GM12878 (cell line): ENCODE data around the gene SSR2. TPM values are rescaled to one million over a fixed set of nuclear protein-coding genes. Genes with fewer than 3 reads are reported as not detected.

ENCODE experiments used
- CHD4 ChIP-seq: fragments of 200-600 bp; sonication (generic); IDR thresholded peaks from 2 replicates; pipeline ENCODE4 v1.6.1; 2016; ENCODE audit warnings: mild to moderate bottlenecking
- EGR1 ChIP-seq, 2 experiments: IDR thresholded peaks; 1 replicate in 1 of 2; 2 replicates in 1 of 2; pipeline ENCODE4 v1.6.1; 2011 to 2012; ENCODE audit warnings: low read depth in 2 of 2, low read length in 2 of 2, borderline replicate concordance in 1 of 2, mild to moderate bottlenecking in 1 of 2, moderate library complexity in 1 of 2
- ELK1 ChIP-seq: IDR thresholded peaks from 2 replicates; pipeline ENCODE4 v1.6.1; 2012; ENCODE audit warnings: low read depth, low read length, improper control_type of control experiment
- ETV6 ChIP-seq, 2 experiments: fragments of 450-650 bp in 1 of 2; IDR thresholded peaks in 1 of 2; conservative IDR thresholded peaks in 1 of 2; 2 replicates each; pipeline ENCODE4 v1.6.1; 2014; ENCODE audit warnings: antibody characterized with exemption in 1 of 2, borderline replicate concordance in 1 of 2, low read depth in 1 of 2, mild to moderate bottlenecking in 1 of 2, moderate library complexity in 1 of 2
- KDM1A ChIP-seq: fragments of 200-600 bp; sonication (generic); IDR thresholded peaks from 2 replicates; pipeline ENCODE4 v1.6.1; 2016; ENCODE audit warnings: borderline replicate concordance
- MTA3 ChIP-seq: IDR thresholded peaks from 2 replicates; pipeline ENCODE4 v1.6.1; 2012; ENCODE audit warnings: low read length, inconsistent platforms, borderline replicate concordance
- NBN ChIP-seq: fragments of 450-650 bp; IDR thresholded peaks from 2 replicates; pipeline ENCODE4 v1.6.1; 2016
- NR2F1 ChIP-seq: fragments of 450-650 bp; conservative IDR thresholded peaks from 2 replicates; pipeline ENCODE4 v1.6.1; 2017; ENCODE audit warnings: mild to moderate bottlenecking
- RELB ChIP-seq: fragments of 450-650 bp; IDR thresholded peaks from 2 replicates; pipeline ENCODE4 v1.6.1; 2017; ENCODE audit warnings: low read depth, mild to moderate bottlenecking, moderate library complexity
- SPI1 ChIP-seq: IDR thresholded peaks from 2 replicates; pipeline ENCODE4 v1.6.1; 2011; ENCODE audit warnings: low read depth, mild to moderate bottlenecking, low read length, moderate library complexity, borderline replicate concordance; ENCODE audit not compliant: insufficient read depth
- SUZ12 ChIP-seq: fragments of 200-600 bp; sonication (generic); IDR thresholded peaks from one replicate; pipeline ENCODE4 v1.6.1; 2018; ENCODE audit warnings: antibody characterized with exemption, mild to moderate bottlenecking; ENCODE audit not compliant: unreplicated experiment
- TARDBP ChIP-seq: IDR thresholded peaks from 2 replicates; pipeline ENCODE4 v1.6.1; 2016; ENCODE audit warnings: borderline replicate concordance
- USF1 ChIP-seq: IDR thresholded peaks from 2 replicates; pipeline ENCODE4 v1.6.1; 2011; ENCODE audit warnings: borderline replicate concordance, low read depth, mild to moderate bottlenecking, moderate library complexity, mixed read lengths, low read length; ENCODE audit not compliant: insufficient read depth; ENCODE audit errors: extremely low read length
- ZNF24 ChIP-seq: fragments of 450-650 bp; IDR thresholded peaks from 2 replicates; pipeline ENCODE4 v1.6.1; 2017; ENCODE audit warnings: antibody characterized with exemption, mild to moderate bottlenecking
- ZNF274 ChIP-seq: IDR thresholded peaks from one replicate; pipeline ENCODE4 v1.8.0; 2011; ENCODE audit not compliant: insufficient read length, insufficient read depth
- ZNF622 ChIP-seq: fragments of 450-650 bp; IDR thresholded peaks from 2 replicates; pipeline ENCODE4 v1.6.1; 2017; ENCODE audit warnings: mild to moderate bottlenecking, inconsistent platforms
- polyA plus RNA-seq, 11 experiments: library from polyadenylated mRNA; depleted of rRNA in 4 of 11; unstranded in 6 of 11; stranded (reverse) in 5 of 11; fragments of >200 nt; fragmentation: Nextera tagmentation in 4 of 11; fragmentation: Illumina TruSeq in 1 of 11; extraction: Ambion mirVana in 4 of 11; extraction: Trizol in 1 of 11; gene quantifications; 1 replicate in 1 of 11; 2 replicates in 10 of 11; pipeline versions ENCODE4 v1.2.1 to v1.2.3, GENCODE V29; 2011 to 2016; ENCODE audit warnings: inconsistent platforms in 2 of 11, missing spikeins in 2 of 11, low read depth in 1 of 11
- total RNA-seq, 4 experiments: library from RNA; depleted of rRNA in 3 of 4; stranded (reverse); fragments of >200 nt in 3 of 4; fragmentation: Illumina TruSeq in 1 of 4; extraction: Trizol in 1 of 4; gene quantifications; 2 replicates each; pipeline versions ENCODE4 v1.2.1 to v1.2.3, GENCODE V29; 2013 to 2021
- TF ChIP-seq, protein P1 (sequence below): fragments of 450-650 bp; IDR thresholded peaks from 2 replicates; pipeline ENCODE4 v1.6.1; 2016; ENCODE audit warnings: mild to moderate bottlenecking, moderate library complexity, borderline replicate concordance
- TF ChIP-seq, protein P2 (sequence below): IDR thresholded peaks from 2 replicates; pipeline ENCODE4 v1.6.1; 2011; ENCODE audit warnings: low read depth, low read length, improper control_type of control experiment, borderline replicate concordance
- TF ChIP-seq, protein P3 (sequence below): fragments of 150-350 bp; IDR thresholded peaks from 2 replicates; pipeline ENCODE4 v1.6.1; 2014; ENCODE audit warnings: mild to moderate bottlenecking, low read depth, low read length

The SSR2 gene
- total and polyA plus RNA-seq, 10 of the 15 experiments (the other 5 are each of a cell fraction or from before 2014, with no cell fraction given): 207 to 553 (median 315) TPM

DNA sequence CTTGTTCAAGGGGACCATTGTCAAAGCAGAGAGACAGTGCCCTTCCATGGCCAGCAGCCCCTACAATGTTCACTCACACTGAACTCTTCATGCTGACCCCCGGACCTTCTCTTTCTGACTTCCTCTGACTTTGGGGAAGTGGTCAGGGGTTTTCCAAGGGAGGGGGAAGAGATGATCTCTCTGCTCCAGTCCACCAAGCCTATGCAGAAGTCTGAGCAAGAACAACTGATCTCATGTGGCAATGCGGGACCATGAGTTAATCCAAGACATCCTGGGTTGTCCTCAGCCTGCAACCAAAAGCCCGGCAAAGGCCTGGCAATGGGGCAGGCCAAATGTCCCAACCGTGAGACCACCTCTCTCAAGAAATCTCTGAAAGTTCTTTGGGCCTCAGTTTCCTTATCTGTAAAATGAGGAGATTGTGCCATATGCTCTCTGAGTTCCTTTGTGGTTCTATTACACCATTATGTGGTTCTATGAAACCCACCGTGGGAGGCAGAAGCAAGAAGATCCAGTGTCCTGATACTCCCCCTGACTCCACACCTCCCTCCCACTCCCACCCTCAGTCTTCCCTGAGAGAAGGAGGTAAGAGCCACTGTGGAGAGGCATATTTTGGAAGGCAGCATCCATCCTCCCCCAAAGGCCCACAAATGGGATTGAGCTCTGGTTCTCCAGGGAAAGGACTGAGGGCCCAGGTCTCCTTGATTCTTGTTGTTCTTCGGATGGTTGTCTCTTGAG, 30.6 kb downstream of the SSR2 start (continued):
- TF ChIP-seq, protein P1, sequence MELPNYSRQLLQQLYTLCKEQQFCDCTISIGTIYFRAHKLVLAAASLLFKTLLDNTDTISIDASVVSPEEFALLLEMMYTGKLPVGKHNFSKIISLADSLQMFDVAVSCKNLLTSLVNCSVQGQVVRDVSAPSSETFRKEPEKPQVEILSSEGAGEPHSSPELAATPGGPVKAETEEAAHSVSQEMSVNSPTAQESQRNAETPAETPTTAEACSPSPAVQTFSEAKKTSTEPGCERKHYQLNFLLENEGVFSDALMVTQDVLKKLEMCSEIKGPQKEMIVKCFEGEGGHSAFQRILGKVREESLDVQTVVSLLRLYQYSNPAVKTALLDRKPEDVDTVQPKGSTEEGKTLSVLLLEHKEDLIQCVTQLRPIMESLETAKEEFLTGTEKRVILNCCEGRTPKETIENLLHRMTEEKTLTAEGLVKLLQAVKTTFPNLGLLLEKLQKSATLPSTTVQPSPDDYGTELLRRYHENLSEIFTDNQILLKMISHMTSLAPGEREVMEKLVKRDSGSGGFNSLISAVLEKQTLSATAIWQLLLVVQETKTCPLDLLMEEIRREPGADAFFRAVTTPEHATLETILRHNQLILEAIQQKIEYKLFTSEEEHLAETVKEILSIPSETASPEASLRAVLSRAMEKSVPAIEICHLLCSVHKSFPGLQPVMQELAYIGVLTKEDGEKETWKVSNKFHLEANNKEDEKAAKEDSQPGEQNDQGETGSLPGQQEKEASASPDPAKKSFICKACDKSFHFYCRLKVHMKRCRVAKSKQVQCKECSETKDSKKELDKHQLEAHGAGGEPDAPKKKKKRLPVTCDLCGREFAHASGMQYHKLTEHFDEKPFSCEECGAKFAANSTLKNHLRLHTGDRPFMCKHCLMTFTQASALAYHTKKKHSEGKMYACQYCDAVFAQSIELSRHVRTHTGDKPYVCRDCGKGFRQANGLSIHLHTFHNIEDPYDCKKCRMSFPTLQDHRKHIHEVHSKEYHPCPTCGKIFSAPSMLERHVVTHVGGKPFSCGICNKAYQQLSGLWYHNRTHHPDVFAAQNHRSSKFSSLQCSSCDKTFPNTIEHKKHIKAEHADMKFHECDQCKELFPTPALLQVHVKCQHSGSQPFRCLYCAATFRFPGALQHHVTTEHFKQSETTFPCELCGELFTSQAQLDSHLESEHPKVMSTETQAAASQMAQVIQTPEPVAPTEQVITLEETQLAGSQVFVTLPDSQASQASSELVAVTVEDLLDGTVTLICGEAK: no peak
- peak in 1 of 2 experiments; percentile 10; a peak in 1 of 3 replicates for TF ChIP-seq EGR1 (IDR thresholded peaks at IDR 0.05; ENCODE audit: borderline replicate concordance in 1 of 2, low read depth in 2 of 2, low read length in 2 of 2)
- TF ChIP-seq ZNF274: no peak
- TF ChIP-seq KDM1A: no peak
- TF ChIP-seq MTA3: no peak
- no peak for TF ChIP-seq ELK1
- peak; percentile 47; the same call in 1 of the 2 replicates for TF ChIP-seq RELB
- no peak for TF ChIP-seq NBN
- TF ChIP-seq TARDBP: no peak
- TF ChIP-seq ZNF622: no peak
- TF ChIP-seq, protein P2, sequence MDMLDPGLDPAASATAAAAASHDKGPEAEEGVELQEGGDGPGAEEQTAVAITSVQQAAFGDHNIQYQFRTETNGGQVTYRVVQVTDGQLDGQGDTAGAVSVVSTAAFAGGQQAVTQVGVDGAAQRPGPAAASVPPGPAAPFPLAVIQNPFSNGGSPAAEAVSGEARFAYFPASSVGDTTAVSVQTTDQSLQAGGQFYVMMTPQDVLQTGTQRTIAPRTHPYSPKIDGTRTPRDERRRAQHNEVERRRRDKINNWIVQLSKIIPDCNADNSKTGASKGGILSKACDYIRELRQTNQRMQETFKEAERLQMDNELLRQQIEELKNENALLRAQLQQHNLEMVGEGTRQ: no peak
- peak; percentile 89 for TF ChIP-seq SPI1
- TF ChIP-seq ETV6 (conservative IDR thresholded peaks at IDR 0.05 in 1 of 2, IDR thresholded peaks at IDR 0.05 in 1 of 2; ENCODE audit: borderline replicate concordance in 1 of 2, low read depth in 1 of 2): peak in 1 of 2 experiments; percentile 70; a peak in 1 of 4 replicates
- TF ChIP-seq USF1: no peak
- TF ChIP-seq SUZ12: no peak
- peak; percentile 52; the same call in 1 of the 2 replicates for TF ChIP-seq NR2F1
- no peak for TF ChIP-seq CHD4
- TF ChIP-seq ZNF24: no peak
- TF ChIP-seq, protein P3, sequence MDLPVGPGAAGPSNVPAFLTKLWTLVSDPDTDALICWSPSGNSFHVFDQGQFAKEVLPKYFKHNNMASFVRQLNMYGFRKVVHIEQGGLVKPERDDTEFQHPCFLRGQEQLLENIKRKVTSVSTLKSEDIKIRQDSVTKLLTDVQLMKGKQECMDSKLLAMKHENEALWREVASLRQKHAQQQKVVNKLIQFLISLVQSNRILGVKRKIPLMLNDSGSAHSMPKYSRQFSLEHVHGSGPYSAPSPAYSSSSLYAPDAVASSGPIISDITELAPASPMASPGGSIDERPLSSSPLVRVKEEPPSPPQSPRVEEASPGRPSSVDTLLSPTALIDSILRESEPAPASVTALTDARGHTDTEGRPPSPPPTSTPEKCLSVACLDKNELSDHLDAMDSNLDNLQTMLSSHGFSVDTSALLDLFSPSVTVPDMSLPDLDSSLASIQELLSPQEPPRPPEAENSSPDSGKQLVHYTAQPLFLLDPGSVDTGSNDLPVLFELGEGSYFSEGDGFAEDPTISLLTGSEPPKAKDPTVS: no peak
